ENCODE data around the gene FBXL15. TPM values are rescaled to one million over a fixed set of nuclear protein-coding genes. Genes with fewer than 3 reads are reported as not detected.

Gene FBXL15
- total and polyA plus RNA-seq, 7 donors = 7.9 to 14.8 (median 10.8) TPM

GRCh38 chr10:102444851-102445250 is 24.2 kb downstream of the FBXL15 start:
- DNase-seq = no peak
- Histone ChIP-seq H3K27ac (no peak overlapping the region), H3K36me3 (ENCODE audit: insufficient read depth in 1 of 2, low read depth in 1 of 2) (no peaks in the 10 kb centered on the region), H3K27me3 (ENCODE audit: insufficient read depth in 3 of 3, low read length in 2 of 3) (no peaks in the 10 kb centered on the region), H3K4me1 (peaks cover under 1% of the 10 kb centered on the region), H3K9me3 (no peaks in the 10 kb centered on the region), H3K4me3 (no peak overlapping the region)
- no peak for TF ChIP-seq CTCF (IDR thresholded peaks at IDR 0.05)
- intact Hi-C loops (cut with DNase I) = loop anchor here in 1 of 2 donors (1.0 kb wide), 1 partner anchor 11 kb away; no protein-coding TSS in a partner anchor
- 70 to 80% (median 71%) methylated on average over 2 of the region's 2 CpGs for WGBS, 3 donors
- ATAC-seq = no peak

GRCh38 chr10:102449321-102450123 is 28.9 kb downstream of the FBXL15 start:
- no peak for TF ChIP-seq CTCF (IDR thresholded peaks at IDR 0.05)
- peak; percentile 52 to 73 for DNase-seq
- H3K27ac ChIP-seq = peak overlapping the region; percentile 87

GRCh38 chr10:102450124-102450373 is 29.4 kb downstream of the FBXL15 start:
- no peak for TF ChIP-seq CTCF (IDR thresholded peaks at IDR 0.05)
- Histone ChIP-seq H3K27ac (peak overlapping the region; percentile 87), H3K27me3 (ENCODE audit: insufficient read depth in 3 of 3, low read length in 2 of 3) (no peaks in the 10 kb centered on the region), H3K4me3 (peak overlapping the region; percentile 78), H3K36me3 (ENCODE audit: insufficient read depth in 1 of 2, low read depth in 1 of 2) (no peaks in the 10 kb centered on the region), H3K9me3 (no peaks in the 10 kb centered on the region), H3K4me1 (peaks cover 30% of the 10 kb centered on the region)
- WGBS, 3 donors = 0 to 1% (median 0%) methylated on average over 7 to 11 of the region's 11 CpGs
- no peak for DNase-seq
- intact Hi-C loops (cut with DNase I) = no loop called here
- peak in 3 of 4 donors; percentile 2 to 5 (median 3) for ATAC-seq

More at GRCh38 chr10:102449321-102450123, 28.9 kb downstream of the FBXL15 start:
- Histone ChIP-seq H3K9me3 (no peaks in the 10 kb centered on the region), H3K36me3 (ENCODE audit: insufficient read depth in 1 of 2, low read depth in 1 of 2) (no peaks in the 10 kb centered on the region), H3K27me3 (ENCODE audit: insufficient read depth in 3 of 3, low read length in 2 of 3) (no peaks in the 10 kb centered on the region), H3K4me1 (peaks cover 30% of the 10 kb centered on the region), H3K4me3 (peak overlapping the region; percentile 78)
- ATAC-seq = peak; percentile 22 to 34 (median 26)
- 18 to 21% (median 20%) methylated on average over 25 to 30 of the region's 30 CpGs for WGBS, 3 donors
- intact Hi-C loops (cut with DNase I) = no loop called here

GRCh38 chr10:102450374-102451104 is 29.9 kb downstream of the FBXL15 start:
- intact Hi-C loops (cut with DNase I) = no loop called here
- Histone ChIP-seq H3K27ac (peak overlapping the region; percentile 87), H3K36me3 (ENCODE audit: insufficient read depth in 1 of 2, low read depth in 1 of 2) (no peaks in the 10 kb centered on the region), H3K27me3 (ENCODE audit: insufficient read depth in 3 of 3, low read length in 2 of 3) (no peaks in the 10 kb centered on the region), H3K9me3 (no peaks in the 10 kb centered on the region), H3K4me3 (peak overlapping the region; percentile 78), H3K4me1 (peaks cover 30% of the 10 kb centered on the region)
- WGBS, 3 donors = 0 to 1% (median 0%) methylated on average over 59 to 104 of the region's 104 CpGs
- DNase-seq = peak; percentile 87 to 93
- no peak for TF ChIP-seq CTCF (IDR thresholded peaks at IDR 0.05)
- ATAC-seq = peak; percentile 86 to 92 (median 90)
